NCI-H2171 (cell line): ENCODE measurements around the gene AKNA.
A peak's percentile ranks its signal among the peaks of the same experiment; 100 is the strongest.

Experiments
- DNase-seq: peaks from one replicate; lab custom pipeline; 2025; lab: John Stamatoyannopoulos, UW

Gene AKNA

DNA sequence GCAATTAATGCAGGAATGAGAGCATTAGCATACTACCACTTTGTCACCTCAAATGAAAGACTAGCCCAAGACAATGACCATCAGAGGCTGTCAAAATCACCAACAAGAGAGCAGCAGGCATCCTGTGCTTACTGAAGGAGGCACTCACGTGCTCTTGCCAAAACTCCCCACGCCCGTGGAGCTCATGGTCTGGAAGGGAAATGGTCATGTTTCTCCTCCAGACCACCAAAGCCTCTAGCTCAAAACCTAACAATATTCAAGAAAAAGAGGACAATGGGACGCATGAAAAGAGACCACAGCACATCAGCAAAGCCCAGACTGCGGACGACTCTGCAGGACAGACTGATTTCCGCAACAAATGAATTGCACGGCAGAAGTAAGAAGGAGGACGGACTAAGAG, 12.8 kb downstream of the AKNA start:
- no peak for DNase-seq

DNA sequence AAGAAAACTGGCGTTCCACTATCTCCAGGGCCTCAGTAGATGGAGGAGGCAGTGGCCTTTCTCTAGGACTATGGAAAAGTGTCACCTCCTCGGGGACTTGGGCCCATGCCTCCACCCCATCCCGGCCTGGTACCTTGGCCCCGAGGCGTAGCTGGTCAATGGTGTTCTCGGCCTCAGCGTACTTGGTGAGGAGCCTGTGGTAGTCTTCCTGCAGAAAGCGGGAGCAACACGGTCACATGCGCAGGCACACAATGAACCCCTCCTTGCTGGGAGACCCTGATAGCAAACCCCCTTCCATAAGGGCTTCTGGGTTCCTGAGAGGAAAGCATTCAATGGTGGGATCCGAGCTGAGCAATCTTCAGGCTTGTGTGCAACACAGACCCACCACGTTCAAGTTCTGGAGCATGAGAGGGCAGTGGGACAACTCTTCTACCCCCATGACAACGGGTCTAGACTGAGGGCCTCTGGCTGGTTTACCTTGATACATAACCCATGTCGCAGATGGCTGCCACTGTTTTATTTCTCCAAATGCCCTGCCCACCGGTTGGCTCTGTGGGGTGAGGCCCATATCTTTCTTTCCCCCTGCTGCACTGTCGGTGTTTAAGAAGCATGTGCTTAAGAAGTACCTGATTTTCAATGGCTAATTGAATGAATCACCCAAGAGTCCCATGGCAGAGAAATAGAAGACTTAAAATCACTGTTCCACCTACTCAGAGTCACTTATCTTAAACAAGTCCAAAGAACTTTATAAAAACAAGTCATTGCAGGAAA, 13.6 kb downstream of the AKNA start:
- no peak for DNase-seq

DNA sequence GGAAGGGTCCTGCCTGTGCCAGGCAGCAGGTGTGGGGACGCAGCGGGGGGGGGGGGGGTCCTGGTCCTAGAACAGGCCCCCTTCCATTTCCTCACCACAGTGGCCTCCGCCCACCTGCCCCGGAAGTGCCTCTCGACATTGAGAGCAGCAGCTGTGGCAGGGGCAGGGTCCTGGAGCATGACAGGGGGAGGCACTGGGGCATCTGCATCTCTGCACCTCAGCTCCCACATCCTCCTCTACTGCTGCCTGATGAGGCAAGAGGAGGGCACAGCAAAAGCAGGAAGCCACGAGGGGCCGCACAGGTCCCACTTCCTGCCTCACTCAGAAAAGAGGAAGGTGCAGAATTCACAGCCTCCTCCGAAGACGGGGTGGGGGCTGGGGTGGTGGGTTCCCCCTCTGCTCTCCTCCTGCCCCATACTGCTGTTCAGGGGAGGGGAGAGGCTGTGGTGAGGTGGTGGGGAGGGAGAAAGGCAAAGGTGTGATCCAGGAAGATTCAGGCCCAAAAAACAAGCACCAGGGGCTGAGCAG, 14.8 kb downstream of the AKNA start:
- DNase-seq, result no peak

DNA sequence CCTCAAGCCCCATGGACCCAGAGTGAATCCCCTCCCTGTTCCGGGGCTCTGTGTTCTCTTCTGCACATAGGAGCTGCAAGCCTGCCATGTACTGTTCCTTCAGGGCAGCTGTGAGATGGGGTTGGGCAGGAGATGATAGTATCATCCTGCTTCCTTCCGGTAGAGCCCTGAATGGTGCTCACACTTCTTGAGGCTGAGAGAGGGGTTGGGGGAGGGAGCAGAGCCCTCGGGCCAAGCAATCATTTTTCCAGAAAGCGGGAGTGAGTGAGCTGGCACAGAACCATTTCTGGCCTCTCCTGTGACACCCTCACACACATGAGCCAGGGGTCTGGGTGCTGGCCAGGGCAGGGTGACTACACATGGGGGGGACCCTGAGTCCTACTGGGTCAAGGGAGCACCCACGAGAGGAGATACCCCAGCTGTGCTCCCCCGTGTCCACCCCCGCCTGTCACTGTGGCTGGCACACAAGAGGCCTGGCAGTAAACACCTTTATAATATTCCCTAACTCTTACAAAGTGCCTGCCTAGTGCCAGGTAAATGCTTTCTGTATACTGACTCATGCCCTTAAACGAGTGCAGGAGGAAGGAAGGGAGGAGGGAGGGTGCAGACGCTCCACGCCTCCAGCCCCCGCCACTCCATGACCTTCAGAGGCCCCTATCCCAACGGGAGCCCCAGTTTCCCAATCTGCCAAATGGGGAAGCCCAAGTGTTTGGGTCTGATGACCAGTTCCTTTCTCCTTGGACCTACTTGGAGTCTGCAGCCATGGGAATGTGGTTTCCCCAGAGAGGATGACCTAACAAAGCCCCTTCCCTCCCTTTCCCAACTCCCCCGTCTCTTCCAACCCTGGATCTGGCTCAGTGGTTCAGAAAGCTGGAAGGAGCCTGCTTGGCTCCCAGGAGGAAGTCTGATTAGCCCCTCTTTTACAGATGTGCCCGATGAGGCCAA, 15.5 kb downstream of the AKNA start:
- DNase-seq, result no peak

DNA sequence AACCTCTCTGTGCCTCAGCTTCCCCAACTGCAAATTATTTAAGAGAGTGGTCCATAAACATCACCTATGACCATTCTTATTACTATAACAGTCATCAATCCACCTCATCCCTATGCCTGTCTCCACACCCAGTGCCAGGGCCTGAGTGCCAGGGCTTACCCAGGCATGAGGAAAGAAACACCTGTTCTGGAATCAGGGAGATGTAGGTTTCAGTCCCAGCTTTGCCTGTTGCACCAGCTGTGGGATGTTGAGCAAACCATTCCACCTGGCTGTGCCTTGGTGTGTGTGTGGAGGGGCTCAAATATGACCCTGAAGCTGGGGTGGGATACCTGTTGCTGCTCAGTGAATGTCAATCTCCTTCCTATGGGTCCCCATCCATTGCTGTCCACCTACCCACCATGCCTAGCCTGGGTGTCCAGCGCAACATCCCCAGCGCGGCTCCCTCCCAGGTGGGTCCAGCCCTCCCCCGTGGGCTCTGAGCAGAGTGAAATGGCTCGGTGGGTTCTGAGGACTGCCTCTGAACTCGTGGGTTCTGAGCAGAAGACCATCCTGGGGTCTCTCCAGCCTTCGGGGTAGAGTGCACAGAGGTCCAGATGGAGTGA, 16.3 kb downstream of the AKNA start:
- DNase-seq, result no peak

DNA sequence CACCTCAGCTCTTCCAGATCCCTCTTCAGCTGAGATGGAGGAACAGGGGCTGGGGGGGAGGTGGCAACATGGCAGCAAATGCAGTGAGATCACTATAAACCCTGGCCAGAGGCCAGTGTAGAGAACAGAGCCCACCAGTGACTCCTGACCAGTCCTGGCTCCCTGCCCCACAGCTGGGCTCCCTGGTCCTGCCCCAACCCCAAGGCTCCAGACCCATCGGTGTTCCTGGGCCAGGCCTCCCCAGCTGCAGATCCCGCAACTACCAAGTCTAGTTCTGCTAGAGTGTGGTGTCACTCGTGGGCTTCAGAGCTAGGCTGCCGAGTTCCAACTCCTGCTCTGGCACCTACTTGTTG, 16.8 kb downstream of the AKNA start:
- no peak for DNase-seq

DNA sequence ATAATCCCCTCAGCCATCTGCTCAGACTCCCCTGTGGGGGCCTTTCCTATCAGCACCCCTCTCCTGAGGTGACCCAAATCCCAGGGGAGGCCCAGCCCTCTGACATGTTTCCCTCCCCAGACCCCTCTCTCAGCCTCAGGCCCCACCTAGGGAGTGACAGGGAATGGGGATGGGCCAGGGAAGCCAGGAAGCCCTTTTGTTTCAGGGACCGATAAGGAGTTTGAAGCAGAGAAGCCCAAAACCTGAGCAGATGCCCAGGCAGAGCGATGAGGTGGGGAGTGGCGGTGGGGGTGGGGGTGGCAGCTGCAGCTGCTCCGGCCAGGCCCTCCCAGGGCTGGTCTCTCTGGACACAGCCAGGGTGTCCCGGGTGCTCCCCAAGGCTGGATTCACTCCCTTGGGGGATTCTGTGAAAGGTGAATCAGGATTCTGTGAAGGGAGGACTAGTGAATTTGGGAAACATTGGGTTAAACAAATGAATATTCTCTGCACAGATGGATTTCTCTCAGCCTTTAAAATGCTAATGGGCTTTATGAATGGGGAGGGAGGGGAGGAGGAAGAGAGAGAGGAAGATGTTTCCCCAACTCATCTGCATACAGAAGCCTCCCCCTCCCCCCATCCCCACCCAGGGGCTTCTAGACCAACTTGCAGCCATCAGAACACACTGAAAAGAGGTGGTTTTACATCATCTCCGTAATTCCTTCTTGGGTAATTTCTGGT, 17.4 kb downstream of the AKNA start:
- DNase-seq, result peak; percentile 21

DNA sequence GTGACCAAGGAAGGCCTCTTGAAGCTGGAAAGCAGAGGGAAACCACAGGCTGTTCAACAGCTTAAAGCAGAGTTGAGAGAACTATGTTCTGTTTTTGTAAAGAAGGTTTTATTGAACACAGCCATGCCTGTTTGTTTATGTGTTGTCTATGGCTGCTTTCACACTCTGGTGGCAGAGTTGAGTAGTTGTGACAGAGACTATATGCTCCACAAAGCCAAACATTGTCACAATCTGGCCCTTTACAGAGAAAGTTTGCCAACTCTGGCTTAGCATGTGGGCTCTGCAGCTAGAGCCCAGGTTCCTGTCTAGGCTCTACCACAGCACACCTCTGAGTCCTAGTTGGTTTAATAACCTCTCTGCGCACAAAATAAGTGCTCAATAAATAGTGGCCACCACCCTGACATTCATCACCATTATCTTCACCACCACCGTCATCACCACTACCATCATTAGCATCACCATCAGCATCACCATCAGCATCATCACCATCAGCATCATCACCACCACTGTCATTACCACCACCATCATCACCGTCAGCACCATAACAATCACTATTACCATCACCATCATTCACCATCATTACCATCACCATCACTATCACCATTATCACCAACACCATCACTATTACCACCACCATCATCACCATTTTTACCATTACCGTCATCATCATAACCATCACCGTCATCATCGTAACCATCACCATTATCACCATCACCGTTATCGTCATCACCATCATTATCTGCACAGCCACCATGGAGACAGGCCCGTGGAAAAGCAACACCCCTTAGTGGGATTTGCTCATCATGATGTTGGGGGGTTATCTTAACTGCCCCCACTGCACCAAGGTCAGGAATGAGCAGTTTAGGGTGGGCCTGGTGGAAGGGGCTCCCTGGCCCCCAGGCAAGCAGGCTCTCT, 18.3 kb downstream of the AKNA start:
- DNase-seq, result no peak

DNA sequence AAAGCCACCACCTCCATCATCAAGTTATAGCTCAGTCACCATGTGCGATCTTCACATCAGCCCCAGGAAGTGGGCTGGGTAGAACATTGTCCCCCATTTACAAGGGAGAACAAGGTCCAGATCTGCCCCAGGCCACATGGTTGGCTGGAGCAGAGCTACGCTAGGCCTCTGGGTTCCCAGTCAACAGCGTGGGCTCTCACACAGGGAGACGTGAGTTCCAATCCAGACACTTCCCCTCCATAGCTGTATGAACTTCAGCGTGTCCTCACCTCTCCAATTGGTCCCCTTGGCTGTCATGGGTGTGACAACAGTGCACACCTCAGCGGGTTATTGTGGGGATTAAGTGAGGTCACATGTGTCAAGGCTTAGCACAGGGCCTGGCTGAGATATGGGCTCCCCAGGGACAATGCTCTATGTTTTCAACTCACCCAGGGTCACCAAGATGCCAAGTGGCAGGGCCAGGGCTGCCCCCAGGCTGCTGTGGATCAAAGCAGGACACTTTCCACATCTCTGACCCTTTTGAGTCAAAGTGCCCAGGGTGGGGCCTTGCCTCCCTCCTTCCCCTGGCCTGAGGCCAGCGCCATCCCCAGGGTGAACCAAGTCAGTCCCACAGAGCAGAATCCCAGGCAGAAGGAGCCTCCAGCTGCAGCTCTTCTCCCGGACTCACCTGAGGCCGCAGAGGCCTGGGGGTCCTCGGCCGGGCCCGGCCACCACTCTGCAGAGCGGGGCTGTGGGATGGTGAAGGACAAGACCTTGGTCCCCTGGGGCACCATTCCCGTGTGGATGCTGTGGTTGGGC, 19.8 kb downstream of the AKNA start:
- no peak for DNase-seq

DNA sequence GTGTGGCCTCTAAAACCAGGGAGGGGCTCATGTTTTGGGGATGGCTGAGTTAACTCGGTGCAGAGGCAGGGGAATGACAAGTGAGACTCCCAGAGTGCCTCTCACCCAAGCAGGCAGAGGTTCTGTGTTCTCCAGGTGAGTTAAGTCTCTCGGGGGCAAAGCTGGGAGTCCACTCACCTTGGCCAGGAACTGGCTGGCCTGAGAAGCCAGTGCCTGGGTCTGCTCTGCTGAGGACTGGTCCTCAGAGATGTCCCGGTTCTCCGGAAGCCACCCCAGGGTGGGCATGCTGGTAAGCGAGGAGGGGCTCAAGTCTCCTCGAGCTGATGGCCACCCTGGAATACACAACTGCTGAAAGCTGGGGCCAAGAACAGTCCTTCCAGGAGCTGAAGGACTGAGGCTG, 20.4 kb downstream of the AKNA start:
- no peak for DNase-seq

DNA sequence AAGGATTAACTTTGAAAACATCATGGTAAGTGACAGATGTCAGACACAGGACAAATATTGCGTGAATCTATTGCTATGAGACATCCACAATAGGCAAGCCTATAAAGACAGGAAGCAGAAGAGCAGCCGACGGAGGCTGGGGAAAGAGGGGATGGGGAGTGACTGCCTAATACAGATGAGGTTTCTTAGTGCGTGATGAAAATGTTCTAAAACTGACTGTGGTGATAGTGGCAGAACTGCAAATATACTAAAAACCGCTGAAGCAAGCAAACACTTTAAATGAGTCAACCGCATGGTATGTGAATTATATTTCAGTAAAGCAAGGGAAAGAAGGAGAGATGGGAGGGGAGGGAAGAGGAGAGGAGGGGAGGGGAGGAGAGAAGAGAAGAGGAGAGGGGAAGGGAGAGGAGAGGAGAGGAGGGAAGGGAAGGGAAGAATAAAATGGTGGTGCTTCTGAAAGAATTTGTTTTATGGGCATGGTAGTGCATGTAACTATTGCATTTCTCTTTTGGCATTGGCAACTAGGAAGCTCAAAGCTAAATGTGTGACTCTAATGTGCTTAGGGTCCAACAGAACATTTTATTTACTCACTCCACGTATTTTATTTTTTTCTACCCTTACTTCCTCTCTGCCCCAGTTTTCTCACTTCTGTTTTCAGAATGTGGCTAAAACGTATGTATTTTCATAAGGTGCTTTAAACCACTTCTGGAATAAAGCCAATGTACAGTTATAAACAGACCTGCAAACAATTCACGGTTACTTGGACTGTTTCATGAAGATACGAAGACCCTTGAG, 21.3 kb downstream of the AKNA start:
- no peak for DNase-seq

DNA sequence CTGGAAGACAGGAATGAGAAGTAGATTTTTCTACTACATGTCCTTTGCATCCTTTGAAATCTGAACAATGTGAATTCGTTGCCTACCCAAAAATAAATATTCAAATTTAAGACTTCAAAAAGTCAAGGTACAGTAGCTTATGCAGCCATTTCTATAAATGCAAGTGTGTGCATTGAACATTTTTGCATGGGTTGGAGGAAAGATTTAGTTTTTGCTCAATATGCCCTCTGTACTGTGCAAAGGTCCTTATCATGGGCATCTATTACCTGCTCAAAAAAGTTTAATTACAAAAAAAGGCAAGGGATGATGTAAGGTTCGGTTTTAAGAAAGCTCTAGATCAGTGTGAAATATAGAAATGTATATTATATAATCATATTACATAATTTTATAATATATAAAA, 22.6 kb downstream of the AKNA start:
- no peak for DNase-seq

DNA sequence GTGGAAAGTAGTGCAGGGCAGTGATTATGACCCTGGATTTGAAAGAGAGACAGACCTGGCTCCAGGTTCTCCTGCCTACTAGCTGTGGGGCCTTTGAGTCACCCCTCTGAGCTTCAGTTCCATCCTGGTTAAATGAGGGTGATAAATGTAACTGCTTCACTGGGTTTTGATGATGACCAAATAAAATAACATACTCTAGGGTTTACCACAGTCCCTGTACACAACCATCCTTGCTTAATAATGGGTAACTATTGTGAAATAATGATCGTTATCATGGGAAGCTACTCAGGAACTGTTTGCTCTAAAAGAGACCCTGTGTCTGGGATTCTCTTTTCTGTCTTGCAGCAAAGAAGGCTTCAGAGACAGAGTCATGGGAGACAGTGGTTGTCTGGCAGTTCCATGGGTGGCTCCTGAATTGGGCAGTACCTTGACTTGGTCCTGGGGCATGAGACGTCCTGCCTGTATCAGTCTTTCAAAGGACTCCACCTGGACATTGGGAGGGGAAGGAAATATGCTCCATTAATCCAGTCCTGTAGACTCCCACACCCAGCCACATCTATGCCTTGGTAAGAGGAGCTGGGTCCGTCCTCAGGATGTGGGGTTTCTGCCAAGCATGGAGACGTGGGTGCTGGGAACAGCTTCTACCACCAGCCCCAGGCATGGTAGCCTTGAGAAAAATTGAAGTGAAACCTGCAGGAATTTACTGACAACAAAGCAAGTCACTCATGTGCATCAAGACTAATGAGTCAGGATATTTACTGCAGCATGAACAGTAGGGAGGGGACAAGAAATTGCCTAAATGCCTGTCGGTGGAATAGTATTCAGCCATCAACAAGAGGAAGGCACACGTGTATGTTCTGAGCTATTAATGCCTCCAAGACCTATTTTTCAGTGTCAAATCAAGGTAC, 23.4 kb downstream of the AKNA start:
- no peak for DNase-seq

DNA sequence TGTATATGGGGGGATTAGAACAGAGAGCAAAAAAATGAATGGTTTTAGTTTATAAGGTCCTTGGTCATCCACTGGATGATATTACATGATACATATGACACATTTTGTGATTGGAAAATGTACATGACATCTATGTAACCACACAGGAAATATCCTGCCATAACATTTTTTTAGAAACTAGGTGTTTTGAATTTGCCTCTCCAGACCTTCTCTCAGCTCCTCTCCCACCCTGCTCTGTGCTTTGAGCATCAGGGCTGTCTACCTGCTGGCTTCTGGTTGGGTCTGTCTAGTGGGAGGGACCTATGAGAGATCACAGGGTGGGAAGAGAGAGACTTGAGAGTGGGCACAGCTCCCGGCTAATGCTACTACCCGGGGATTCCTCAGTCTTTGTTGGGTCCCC, 24.4 kb downstream of the AKNA start:
- no peak for DNase-seq

DNA sequence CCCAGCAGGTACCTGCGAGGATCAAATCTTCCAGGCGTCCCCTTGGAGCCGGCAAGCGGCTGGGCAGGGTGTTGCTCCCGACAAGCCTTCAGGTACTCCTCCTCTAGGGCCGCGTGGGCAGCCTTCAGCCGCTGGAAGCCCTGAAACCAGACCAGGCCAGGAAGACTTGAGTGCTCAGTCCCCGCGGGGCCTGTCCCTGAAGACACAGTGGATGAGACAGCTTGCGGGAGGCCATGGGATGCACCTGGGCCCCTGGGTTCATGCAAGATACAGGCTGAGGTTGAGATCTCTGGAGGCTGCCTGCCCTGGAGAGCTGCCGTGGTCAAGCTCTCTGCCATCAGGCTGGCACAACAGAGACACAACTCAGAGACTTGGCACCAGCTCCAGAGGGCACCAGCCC, 25.4 kb downstream of the AKNA start:
- no peak for DNase-seq

DNA sequence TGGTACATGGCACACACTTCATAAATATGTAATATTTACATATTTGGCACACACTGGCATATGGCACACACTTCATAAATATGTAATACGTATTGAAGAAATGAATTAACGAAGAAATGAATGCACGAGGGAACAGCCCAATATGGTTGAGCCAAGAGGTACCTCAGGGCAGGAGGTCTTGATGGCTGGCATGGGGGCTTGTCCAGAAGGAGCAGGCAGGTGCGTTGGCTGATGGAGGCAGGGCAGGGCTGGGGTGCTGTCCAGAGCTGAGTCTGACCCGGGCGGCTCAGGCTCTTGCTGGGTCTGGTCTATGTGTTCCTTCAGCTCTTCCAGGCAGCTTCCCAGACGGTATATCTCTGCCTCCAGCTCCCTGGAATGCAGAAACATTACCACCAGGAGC, 26.2 kb downstream of the AKNA start:
- no peak for DNase-seq

DNA sequence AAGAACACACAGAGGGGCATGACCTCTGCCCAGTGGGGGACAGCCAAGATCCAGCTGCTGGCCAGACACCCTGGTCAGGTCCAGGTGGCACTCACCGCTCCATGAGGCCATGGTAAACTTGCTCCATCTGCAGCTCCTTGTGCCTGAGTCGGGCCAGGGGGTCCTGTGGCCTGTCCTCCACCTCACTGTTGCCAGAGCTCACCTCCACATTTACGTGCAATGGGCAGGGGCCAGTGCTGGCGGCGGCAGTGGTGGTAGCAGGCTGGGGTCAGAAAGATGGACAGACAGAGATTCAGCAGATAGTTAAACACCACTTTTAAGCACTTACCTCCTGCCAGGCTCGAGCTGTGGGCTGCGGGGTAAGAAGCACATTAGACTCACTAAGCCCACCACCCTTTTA, 28.0 kb downstream of the AKNA start:
- no peak for DNase-seq

DNA sequence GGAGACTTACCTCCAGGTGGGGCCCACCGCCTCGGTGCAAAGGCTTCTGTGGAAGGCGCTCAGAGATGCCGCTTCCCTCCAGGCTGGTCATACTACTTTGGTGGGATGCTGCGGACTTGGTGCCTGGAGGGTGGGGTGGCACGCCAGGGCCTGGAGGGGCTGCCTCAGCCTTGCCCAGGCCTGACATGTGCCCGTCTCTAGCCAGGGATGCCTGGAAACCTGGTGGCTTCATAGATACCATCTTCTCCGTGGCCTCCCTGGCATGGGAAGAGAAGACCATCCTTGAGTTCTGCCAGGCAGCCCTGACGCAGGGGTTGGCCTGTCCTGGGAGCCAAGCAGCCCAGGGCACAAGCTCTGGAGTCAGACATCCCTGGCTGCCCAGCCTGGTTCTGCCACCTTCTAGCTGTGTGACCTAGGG, 29.9 kb downstream of the AKNA start:
- DNase-seq, result no peak
